Tibial nerve (tissue), 4 donors: ENCODE measurements around the gene HUNK. TPM values are rescaled to one million over a fixed set of nuclear protein-coding genes. Genes with fewer than 3 reads are reported as not detected.
"Not testable (repeated sequence)": the region's sequence is repeated elsewhere in the genome, so short reads cannot be mapped to it uniquely, and the experiment has no call there.

Experiments used
- DNase-seq, 2 donors: peaks; one replicate each; pipeline ENCODE4 v3.0.0-alpha.2; 2019; ENCODE audit warnings: low spot score in 2 of 2
- H3K27ac ChIP-seq, 4 donors: fragments of 200-600 bp; sonication (generic) in 3 of 4; one replicate each; pipeline ENCODE4 v1.5.1; 2017 to 2019; ENCODE audit warnings: mild to moderate bottlenecking in 1 of 4
- H3K27me3 ChIP-seq, 2 donors: fragments of 200-600 bp; sonication (generic) in 1 of 2; one replicate each; pipeline versions ENCODE4 v1.5.1 to v1.6.0; 2017 to 2019
- H3K36me3 ChIP-seq, 3 donors: fragments of 200-600 bp; sonication (generic); one replicate each; pipeline ENCODE4 v1.5.1; 2018 to 2019
- H3K4me1 ChIP-seq, 4 donors: fragments of 200-600 bp; sonication (generic) in 3 of 4; one replicate each; pipeline ENCODE4 v1.5.1; 2017 to 2019
- H3K4me3 ChIP-seq, 4 donors: fragments of 200-600 bp; sonication (generic) in 3 of 4; one replicate each; pipeline ENCODE4 v1.5.1; 2017 to 2019; ENCODE audit warnings: mild to moderate bottlenecking in 1 of 4, moderate library complexity in 1 of 4
- H3K9me3 ChIP-seq, 4 donors: fragments of 200-600 bp; sonication (generic) in 3 of 4; one replicate each; pipeline ENCODE4 v1.5.1; 2017 to 2019
- EP300 ChIP-seq, 2 donors: sonication (generic); formaldehyde crosslinking; IDR thresholded peaks; one replicate each; pipeline ENCODE4 v1.6.1; 2017; ENCODE audit warnings: antibody characterized with exemption in 2 of 2, mild to moderate bottlenecking in 1 of 2
- POLR2A ChIP-seq, 2 donors: fragments of 450-650 bp; IDR thresholded peaks; one replicate each; pipeline ENCODE4 v1.6.1; 2017; ENCODE audit warnings: antibody characterized with exemption in 2 of 2, mild to moderate bottlenecking in 2 of 2, moderate library complexity in 2 of 2
- WGBS, 2 donors: methylation state at CpG; one replicate each; pipeline ENCODE4 v1.1.5; 2018; 5-methylcytosine and 5-hydroxymethylcytosine counted together
- total RNA-seq, 4 donors: library from RNA; depleted of rRNA; stranded (reverse); fragments of >200 nt; gene quantifications; one replicate each; pipeline ENCODE4 v1.1.0, GENCODE V29; 2016
- TF ChIP-seq, protein P1 (sequence below), 5 experiments: fragments of 200-600 bp in 3 of 5; fragments of 450-650 bp in 2 of 5; sonication (generic) in 3 of 5; IDR thresholded peaks; one replicate each; pipeline ENCODE4 v1.5.1; 2016 to 2019; ENCODE audit warnings: antibody characterized with exemption in 5 of 5, mild to moderate bottlenecking in 3 of 5, moderate library complexity in 2 of 5

The HUNK gene
- total RNA-seq, 4 donors from 2014 or later = 0.20 to 0.30 (median 0.21) TPM; not detected in 1

DNA sequence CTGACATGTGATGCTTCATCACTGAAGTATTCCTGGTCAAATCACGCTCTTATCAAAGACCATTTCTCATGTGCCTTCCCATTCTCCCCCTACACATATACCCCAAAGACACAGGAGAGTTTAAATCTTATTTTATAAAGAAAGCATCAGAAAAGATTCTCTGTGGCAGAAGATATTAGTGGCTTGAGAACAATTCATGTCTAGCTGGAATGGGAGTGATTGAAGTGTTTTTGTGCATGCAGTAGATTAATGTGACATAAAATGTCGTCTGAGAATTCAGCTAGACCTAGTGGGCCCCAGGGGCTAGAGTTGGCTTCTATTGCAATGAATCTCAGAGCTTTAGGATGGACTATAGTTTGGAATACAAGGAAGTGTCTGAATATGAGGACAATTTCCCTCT is 163.9 kb downstream of the HUNK start:
- H3K27me3 ChIP-seq = no peaks in the 10 kb centered on the region

DNA sequence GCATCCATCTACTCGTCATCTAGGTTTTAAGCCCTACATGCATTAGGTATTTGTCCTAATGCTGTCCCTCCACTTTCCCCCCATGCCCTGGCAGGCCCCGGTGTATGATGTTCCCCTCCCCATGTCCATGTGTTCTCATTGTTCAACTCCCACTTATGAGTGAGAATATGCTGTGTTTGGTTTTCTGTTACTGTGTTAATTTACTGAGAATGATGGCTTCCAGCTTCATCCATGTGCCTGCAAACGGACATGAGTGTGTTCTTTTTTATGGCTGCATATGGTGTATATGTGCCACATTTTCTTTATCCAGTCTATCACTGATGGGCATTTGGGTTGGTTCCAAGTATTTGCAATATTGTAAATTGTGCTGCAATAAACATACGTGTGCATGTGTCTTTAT is 165.9 kb downstream of the HUNK start:
- DNase-seq, H3K36me3 ChIP-seq, H3K27me3 ChIP-seq, H3K27ac ChIP-seq, H3K4me1 ChIP-seq, H3K4me3 ChIP-seq, H3K9me3 ChIP-seq: not testable (repeated sequence)
- WGBS, 2 donors = 86 to 88% methylated on average over 4 of the region's 4 CpGs

More for the DNA sequence above, 163.9 kb downstream of the HUNK start:
- DNase-seq = no peak
- TF ChIP-seq, protein P1, sequence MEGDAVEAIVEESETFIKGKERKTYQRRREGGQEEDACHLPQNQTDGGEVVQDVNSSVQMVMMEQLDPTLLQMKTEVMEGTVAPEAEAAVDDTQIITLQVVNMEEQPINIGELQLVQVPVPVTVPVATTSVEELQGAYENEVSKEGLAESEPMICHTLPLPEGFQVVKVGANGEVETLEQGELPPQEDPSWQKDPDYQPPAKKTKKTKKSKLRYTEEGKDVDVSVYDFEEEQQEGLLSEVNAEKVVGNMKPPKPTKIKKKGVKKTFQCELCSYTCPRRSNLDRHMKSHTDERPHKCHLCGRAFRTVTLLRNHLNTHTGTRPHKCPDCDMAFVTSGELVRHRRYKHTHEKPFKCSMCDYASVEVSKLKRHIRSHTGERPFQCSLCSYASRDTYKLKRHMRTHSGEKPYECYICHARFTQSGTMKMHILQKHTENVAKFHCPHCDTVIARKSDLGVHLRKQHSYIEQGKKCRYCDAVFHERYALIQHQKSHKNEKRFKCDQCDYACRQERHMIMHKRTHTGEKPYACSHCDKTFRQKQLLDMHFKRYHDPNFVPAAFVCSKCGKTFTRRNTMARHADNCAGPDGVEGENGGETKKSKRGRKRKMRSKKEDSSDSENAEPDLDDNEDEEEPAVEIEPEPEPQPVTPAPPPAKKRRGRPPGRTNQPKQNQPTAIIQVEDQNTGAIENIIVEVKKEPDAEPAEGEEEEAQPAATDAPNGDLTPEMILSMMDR (IDR thresholded peaks at IDR 0.05) = no peak
- TF ChIP-seq EP300 (IDR thresholded peaks at IDR 0.05) = no peak
- TF ChIP-seq POLR2A (IDR thresholded peaks at IDR 0.05) = no peak
- Histone ChIP-seq H3K4me3 (no peak overlapping the region), H3K27ac (no peak overlapping the region), H3K36me3 (no peaks in the 10 kb centered on the region), H3K4me1 (no peaks in the 10 kb centered on the region), H3K9me3 (peaks cover 0 to 6% (median 0%) of the 10 kb centered on the region in 4 donors)
- WGBS, 2 donors = 57 to 61% methylated on average over 2 of the region's 2 CpGs

DNA sequence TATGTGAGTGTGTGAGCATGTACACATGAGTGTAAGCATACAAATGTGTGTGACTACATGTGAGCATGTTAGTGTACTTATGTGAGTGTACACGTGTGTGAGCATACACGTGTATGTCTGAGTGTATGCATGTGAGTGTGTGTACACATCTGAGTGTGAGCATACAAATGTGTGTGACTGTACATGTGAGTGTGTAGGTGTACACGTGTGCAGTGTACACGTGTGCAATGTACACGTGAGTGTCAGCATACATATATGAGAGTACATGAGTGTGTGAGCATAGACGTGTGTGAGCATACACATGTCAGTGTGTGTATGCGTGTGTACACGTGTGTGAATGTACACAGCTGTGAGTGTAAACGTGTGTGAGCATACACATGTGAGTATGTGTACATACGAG is 170.6 kb downstream of the HUNK start:
- TF ChIP-seq POLR2A (IDR thresholded peaks at IDR 0.05) = no peak
- TF ChIP-seq, protein P1 (IDR thresholded peaks at IDR 0.05) = no peak
- TF ChIP-seq EP300 (IDR thresholded peaks at IDR 0.05) = no peak
- Histone ChIP-seq H3K9me3 (peaks cover 0 to 6% (median 0%) of the 10 kb centered on the region in 4 donors), H3K36me3 (no peaks in the 10 kb centered on the region), H3K27ac (no peak overlapping the region), H3K27me3 (no peaks in the 10 kb centered on the region), H3K4me3 (no peak overlapping the region), H3K4me1 (no peaks in the 10 kb centered on the region)
- WGBS, 2 donors = 88 to 95% methylated on average over 10 of the region's 10 CpGs
- DNase-seq = no peak

DNA sequence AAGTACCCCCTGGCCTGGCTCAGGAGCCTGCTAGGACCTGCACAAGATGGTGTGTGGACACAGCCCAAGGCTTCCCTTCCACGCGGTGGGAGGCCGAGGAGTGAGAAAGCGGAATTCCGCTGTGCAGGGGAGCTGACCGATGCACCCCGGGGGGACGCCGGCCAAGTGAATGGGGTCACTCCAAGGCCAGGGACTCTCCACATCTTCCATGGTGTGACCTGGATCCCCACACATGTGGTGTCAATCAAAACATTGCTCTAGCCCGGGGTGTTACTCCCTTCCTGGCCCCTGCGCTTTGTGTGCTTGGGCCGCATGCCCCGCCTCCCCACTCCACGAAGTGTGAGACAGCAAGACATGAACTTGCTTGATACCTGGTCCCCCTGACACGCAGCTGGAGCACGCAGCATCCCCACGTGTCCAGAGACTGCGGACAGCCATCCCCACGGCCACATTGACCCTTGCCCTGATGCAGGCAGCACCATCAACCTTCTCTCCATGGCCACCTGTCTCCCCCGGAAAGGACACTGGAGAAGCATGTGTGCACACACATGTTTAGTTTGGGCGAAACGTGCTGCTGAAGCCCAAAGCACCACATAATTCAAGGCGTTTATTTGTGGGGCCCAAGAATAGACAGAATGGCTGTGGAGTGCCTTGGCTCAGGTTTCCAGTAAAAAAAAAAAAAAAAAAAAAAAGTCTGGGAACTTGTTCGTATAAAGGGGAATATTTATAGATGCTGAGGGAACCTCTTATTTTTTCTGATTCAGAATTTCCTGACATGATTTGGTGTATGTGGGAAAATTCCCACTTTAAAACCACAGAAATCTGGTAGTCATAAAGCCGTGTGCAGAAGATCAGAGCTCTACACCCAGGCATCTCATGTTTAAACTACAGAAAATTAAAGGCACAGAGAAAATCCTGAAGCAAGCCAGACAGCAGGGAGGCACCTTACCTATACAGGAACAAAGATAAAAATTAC is 171.7 kb downstream of the HUNK start:
- H3K27me3 ChIP-seq = no peaks in the 10 kb centered on the region
- WGBS, 2 donors = 64 to 77% methylated on average over 25 of the region's 25 CpGs
- no peak overlapping the region for H3K27ac ChIP-seq
- peaks cover 0 to 6% (median 0%) of the 10 kb centered on the region in 4 donors for H3K9me3 ChIP-seq
- TF ChIP-seq POLR2A (IDR thresholded peaks at IDR 0.05) (no peak), EP300 (IDR thresholded peaks at IDR 0.05) (no peak)
- TF ChIP-seq, protein P1 (IDR thresholded peaks at IDR 0.05) = no peak
- H3K4me3 ChIP-seq = no peak overlapping the region
- no peak for DNase-seq
- H3K36me3 ChIP-seq = no peaks in the 10 kb centered on the region
- no peaks in the 10 kb centered on the region for H3K4me1 ChIP-seq

DNA sequence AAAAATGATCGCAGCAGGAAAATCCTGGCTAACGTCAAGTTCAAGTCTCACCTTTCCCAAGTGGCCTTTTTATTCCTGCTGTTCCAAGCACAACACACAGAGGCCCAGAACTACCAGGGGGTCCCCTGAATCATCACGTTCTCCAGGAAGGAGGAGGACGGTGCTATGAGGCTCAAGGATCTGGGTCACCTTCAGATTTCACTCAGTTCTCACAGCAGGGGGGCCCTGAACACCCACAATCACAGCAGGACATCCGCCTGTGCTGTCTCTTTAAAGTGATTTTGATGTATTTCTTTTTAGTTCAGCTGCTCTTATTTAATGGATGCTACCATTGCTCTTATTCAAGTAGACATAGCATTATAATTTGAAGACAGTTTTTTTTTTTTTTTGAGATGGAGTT is 173.4 kb downstream of the HUNK start:
- Histone ChIP-seq H3K27me3 (no peaks in the 10 kb centered on the region), H3K4me1 (no peaks in the 10 kb centered on the region), H3K27ac (no peak overlapping the region), H3K4me3 (no peak overlapping the region), H3K36me3 (no peaks in the 10 kb centered on the region), H3K9me3 (peaks cover 0 to under 1% (median 0%) of the 10 kb centered on the region in 4 donors)
- TF ChIP-seq, protein P1 (IDR thresholded peaks at IDR 0.05) = no peak
- TF ChIP-seq POLR2A (IDR thresholded peaks at IDR 0.05) (no peak), EP300 (IDR thresholded peaks at IDR 0.05) (no peak)
- DNase-seq = no peak
- WGBS, 2 donors = 65 to 72% methylated on average over 5 of the region's 5 CpGs
